Epithelial cell of proximal tubule (primary cell): ENCODE results near the gene SV2B. TPM values are rescaled to one million over a fixed set of nuclear protein-coding genes. Genes with fewer than 3 reads are reported as not detected.

Experiments used
- DNase-seq: peaks from one replicate; pipeline ENCODE4 v3.0.0-alpha.2; 2011; ENCODE audit warnings: low read depth
- H3K4me3 ChIP-seq: 2 replicates; pipeline ENCODE4 v1.5.1; 2011; ENCODE audit warnings: low read depth, mild to moderate bottlenecking, low read length
- total RNA-seq: library from RNA; depleted of rRNA; stranded (reverse); fragments of >200 nt; gene quantifications from 2 replicates; pipeline ENCODE4 v1.2.3, GENCODE V29; 2015
- TF ChIP-seq, protein P1 (sequence below): conservative IDR thresholded peaks from 2 replicates; pipeline ENCODE4 v1.5.1; 2012; ENCODE audit warnings: low read depth, mild to moderate bottlenecking, low read length

SV2B gene
- total RNA-seq, 1 donor from 2014 or later = not detected

GRCh38 chr15:91102546-91103330 is 2.7 kb downstream of the SV2B start:
- DNase-seq = no peak
- H3K4me3 ChIP-seq = no peak overlapping the region
- TF ChIP-seq, protein P1, sequence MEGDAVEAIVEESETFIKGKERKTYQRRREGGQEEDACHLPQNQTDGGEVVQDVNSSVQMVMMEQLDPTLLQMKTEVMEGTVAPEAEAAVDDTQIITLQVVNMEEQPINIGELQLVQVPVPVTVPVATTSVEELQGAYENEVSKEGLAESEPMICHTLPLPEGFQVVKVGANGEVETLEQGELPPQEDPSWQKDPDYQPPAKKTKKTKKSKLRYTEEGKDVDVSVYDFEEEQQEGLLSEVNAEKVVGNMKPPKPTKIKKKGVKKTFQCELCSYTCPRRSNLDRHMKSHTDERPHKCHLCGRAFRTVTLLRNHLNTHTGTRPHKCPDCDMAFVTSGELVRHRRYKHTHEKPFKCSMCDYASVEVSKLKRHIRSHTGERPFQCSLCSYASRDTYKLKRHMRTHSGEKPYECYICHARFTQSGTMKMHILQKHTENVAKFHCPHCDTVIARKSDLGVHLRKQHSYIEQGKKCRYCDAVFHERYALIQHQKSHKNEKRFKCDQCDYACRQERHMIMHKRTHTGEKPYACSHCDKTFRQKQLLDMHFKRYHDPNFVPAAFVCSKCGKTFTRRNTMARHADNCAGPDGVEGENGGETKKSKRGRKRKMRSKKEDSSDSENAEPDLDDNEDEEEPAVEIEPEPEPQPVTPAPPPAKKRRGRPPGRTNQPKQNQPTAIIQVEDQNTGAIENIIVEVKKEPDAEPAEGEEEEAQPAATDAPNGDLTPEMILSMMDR = no peak

GRCh38 chr15:91104111-91104510 is 4.1 kb downstream of the SV2B start:
- no peak overlapping the region for H3K4me3 ChIP-seq
- TF ChIP-seq, protein P1 = no peak
- DNase-seq = peak; percentile 23

DNA sequence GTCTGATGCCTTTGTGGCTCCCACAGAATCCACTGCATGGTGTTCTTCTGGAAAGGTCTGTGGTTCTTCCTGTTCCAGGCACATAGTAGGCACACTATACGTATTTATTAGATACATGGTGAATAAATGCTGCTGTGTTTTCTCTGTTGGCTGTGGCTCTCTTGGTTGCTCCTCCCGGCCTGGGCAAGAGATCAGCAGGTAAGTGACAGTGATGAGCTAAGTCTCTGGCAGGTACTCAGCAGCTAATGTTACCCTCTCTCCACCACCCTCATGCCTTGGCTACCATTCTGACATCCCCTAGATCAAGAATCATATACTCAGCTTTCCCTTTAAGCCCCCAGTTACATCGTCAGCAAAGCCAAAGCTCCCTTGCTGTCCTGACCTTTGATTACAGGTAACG is 8.4 kb downstream of the SV2B start:
- H3K4me3 ChIP-seq = no peak overlapping the region
- TF ChIP-seq, protein P1 = no peak
- no peak for DNase-seq

- TF ChIP-seq, protein P1 = no peak
- DNase-seq = no peak
- H3K4me3 ChIP-seq = no peak overlapping the region
These were observed 9.8 kb downstream of the SV2B start for GRCh38 chr15:91109885-91110284.

DNA sequence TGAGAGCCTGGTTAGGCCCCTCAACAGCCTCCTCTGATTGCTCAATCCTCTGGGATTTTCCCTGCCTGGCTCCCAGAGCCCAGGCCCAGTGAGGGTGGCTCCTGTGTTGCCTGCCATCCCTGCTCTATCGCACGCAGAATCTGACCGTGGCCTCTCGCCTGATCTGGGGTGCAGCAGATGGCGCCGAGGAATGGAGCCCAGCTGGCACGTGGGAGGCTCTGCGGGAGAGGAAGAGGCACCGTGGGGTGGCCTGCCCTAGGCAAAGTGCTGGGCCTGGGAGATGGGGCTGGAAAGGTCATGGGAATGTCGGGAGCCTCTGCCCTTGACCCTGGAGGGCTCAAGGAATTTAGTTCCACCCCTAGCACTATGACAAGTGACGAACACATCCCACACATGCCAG is 10.3 kb downstream of the SV2B start:
- TF ChIP-seq, protein P1 = no peak
- no peak overlapping the region for H3K4me3 ChIP-seq
- DNase-seq = no peak

DNA sequence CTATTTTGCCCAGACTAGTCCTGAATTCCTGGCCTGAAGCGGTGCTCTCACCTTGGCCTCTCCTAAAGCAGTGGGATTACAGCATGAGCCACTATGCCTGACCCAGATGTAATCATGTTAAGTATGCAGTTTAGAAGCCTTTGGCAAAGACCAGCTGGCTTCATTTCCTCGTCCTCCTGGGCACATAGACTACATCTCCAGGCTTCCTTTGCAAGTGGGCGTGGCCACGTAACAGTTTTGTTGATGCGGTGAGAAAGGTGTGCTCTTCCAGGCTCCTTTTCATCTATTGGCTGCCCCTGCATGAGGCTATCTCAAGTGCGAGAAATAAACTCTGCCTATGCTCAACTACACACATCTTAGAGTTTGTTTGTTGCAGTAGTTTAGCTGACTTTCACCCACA is 13.0 kb downstream of the SV2B start:
- TF ChIP-seq, protein P1 = no peak
- H3K4me3 ChIP-seq = no peak overlapping the region
- DNase-seq = no peak

DNA sequence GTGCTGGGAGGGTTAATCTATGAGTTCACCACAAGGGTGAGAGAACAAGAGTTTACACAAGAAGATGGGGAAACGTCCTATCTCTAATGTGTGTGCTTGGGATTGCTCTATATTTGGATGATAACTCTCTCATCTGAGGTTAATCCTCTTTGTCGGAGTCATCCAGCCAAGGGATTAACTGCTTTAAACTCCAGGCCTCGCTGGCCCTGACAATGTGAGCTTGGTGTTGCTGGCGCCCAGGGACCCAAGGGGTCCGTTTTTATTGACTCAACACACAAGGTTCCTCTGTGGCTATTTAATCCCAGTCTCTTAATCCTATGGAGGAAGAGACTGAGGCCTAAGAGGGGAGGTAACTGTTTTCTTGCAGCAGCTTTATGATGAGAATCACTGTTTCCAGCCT is 14.2 kb downstream of the SV2B start:
- TF ChIP-seq, protein P1 = no peak
- H3K4me3 ChIP-seq = no peak overlapping the region
- no peak for DNase-seq
